ENCODE results near the gene SS18L1.

GRCh38 chr20:62129731-62130531, 13.6 kb upstream of the SS18L1 start:
- TF ChIP-seq CTCF (conservative IDR thresholded peaks at IDR 0.05; ENCODE audit: low read depth, low read length) (no peak), EZH2 (IDR thresholded peaks at IDR 0.05; ENCODE audit: borderline replicate concordance, low read depth, low read length, poor library complexity, severe bottlenecking) (no peak)

Measured in A673 (cell line).